ENCODE data around the gene STAT5B.

GRCh38 chr17:42248351-42249179, 27.6 kb downstream of the STAT5B start:
- TF ChIP-seq POLR2AphosphoS5 (IDR thresholded peaks at IDR 0.05; ENCODE audit: low read depth, low read length) (no peak), REST (IDR thresholded peaks at IDR 0.05; ENCODE audit: insufficient read depth in 1 of 2, low read depth in 2 of 2, low read length in 2 of 2) (0 out of 4 replicates have a peak, but pooled peaks of 1 of the 2 experiments have one; percentile 14), SIN3A (IDR thresholded peaks at IDR 0.05; ENCODE audit: borderline replicate concordance, insufficient read depth, low read length) (peak; percentile 74; the same call in 1 of the 2 replicates), TAF1 (IDR thresholded peaks at IDR 0.05; ENCODE audit: borderline replicate concordance, insufficient read depth, low read length) (no peak)
